Right atrium auricular region (tissue), 2 donors: ENCODE results near the gene MCC. TPM values are rescaled to one million over a fixed set of nuclear protein-coding genes. Genes with fewer than 3 reads are reported as not detected.

Experiments
- DNase-seq: peaks from one replicate; pipeline ENCODE4 v3.0.0-alpha.2; 2019; ENCODE audit warnings: low spot score
- H3K27ac ChIP-seq, 2 donors: fragments of 200-600 bp; sonication (generic); 1 replicate in 1 of 2; 2 replicates in 1 of 2; pipeline ENCODE4 v1.5.1; 2016 to 2019
- H3K27me3 ChIP-seq, 2 donors: fragments of 200-600 bp; sonication (generic); one replicate each; pipeline versions ENCODE4 v1.5.1 to v1.6.0; 2017 to 2019
- H3K36me3 ChIP-seq: fragments of 200-600 bp; sonication (generic); one replicate; pipeline ENCODE4 v1.5.1; 2016
- H3K4me1 ChIP-seq, 2 donors: fragments of 200-600 bp; sonication (generic); one replicate each; pipeline versions ENCODE4 v1.5.1 to v1.6.0; 2017 to 2019
- H3K4me3 ChIP-seq, 2 donors: fragments of 200-600 bp; sonication (generic); 1 replicate in 1 of 2; 2 replicates in 1 of 2; pipeline ENCODE4 v1.5.1; 2017 to 2019; ENCODE audit warnings: mild to moderate bottlenecking in 1 of 2, moderate library complexity in 1 of 2
- H3K9me3 ChIP-seq, 2 donors: fragments of 200-600 bp; sonication (generic); one replicate each; pipeline ENCODE4 v1.5.1; 2019
- CTCF ChIP-seq, 2 donors: fragments of 200-600 bp; sonication (generic); IDR thresholded peaks; one replicate each; pipeline ENCODE4 v1.5.1; 2019; ENCODE audit warnings: antibody characterized with exemption in 2 of 2
- total RNA-seq, 2 donors: library from RNA; depleted of rRNA; stranded (reverse); fragments of >200 nt; gene quantifications; one replicate each; pipeline ENCODE4 v1.1.0, GENCODE V29; 2016

MCC gene
- total RNA-seq, 2 donors from 2014 or later = 28.8 to 31.7 TPM

- no peak overlapping the region for H3K4me3 ChIP-seq
These were observed 19.3 kb upstream of the MCC start for GRCh38 chr5:113507601-113508000.

GRCh38 chr5:113505181-113505580 lies 16.9 kb upstream of the MCC start:
- no peaks in the 10 kb centered on the region for H3K36me3 ChIP-seq
- H3K4me1 ChIP-seq = no peaks in the 10 kb centered on the region
- no peak for DNase-seq
- H3K27ac ChIP-seq = no peak overlapping the region
- H3K4me3 ChIP-seq = no peak overlapping the region
- TF ChIP-seq CTCF (IDR thresholded peaks at IDR 0.05) = no peak
- H3K27me3 ChIP-seq = no peaks in the 10 kb centered on the region
- H3K9me3 ChIP-seq = no peaks in the 10 kb centered on the region

More at GRCh38 chr5:113507601-113508000, 19.3 kb upstream of the MCC start:
- no peak for DNase-seq
- no peaks in the 10 kb centered on the region for H3K9me3 ChIP-seq
- H3K4me1 ChIP-seq = no peaks in the 10 kb centered on the region
- H3K27me3 ChIP-seq = no peaks in the 10 kb centered on the region
- no peak for TF ChIP-seq CTCF (IDR thresholded peaks at IDR 0.05)
- H3K27ac ChIP-seq = no peak overlapping the region
- H3K36me3 ChIP-seq = no peaks in the 10 kb centered on the region

GRCh38 chr5:113503146-113503545 lies 14.9 kb upstream of the MCC start:
- Histone ChIP-seq H3K36me3 (no peaks in the 10 kb centered on the region), H3K27me3 (no peaks in the 10 kb centered on the region), H3K4me1 (no peaks in the 10 kb centered on the region), H3K4me3 (no peak overlapping the region), H3K27ac (no peak overlapping the region), H3K9me3 (no peaks in the 10 kb centered on the region)
- no peak for TF ChIP-seq CTCF (IDR thresholded peaks at IDR 0.05)
- DNase-seq = no peak

- no peak overlapping the region for H3K27ac ChIP-seq
- TF ChIP-seq CTCF (IDR thresholded peaks at IDR 0.05) = no peak
- no peak for DNase-seq
- no peaks in the 10 kb centered on the region for H3K4me1 ChIP-seq
- H3K27me3 ChIP-seq = no peaks in the 10 kb centered on the region
- H3K9me3 ChIP-seq = no peaks in the 10 kb centered on the region
- no peak overlapping the region for H3K4me3 ChIP-seq
- no peaks in the 10 kb centered on the region for H3K36me3 ChIP-seq
These were observed 13.8 kb upstream of the MCC start for GRCh38 chr5:113502073-113502472.

- Histone ChIP-seq H3K9me3 (peaks cover 0 to 9% of the 10 kb centered on the region in 2 donors), H3K27me3 (no peaks in the 10 kb centered on the region), H3K36me3 (no peaks in the 10 kb centered on the region), H3K4me1 (no peaks in the 10 kb centered on the region), H3K27ac (no peak overlapping the region), H3K4me3 (no peak overlapping the region)
- no peak for DNase-seq
- no peak for TF ChIP-seq CTCF (IDR thresholded peaks at IDR 0.05)
These were observed 7.2 kb upstream of the MCC start for GRCh38 chr5:113495422-113495841.

GRCh38 chr5:113493446-113493845 lies 5.2 kb upstream of the MCC start:
- DNase-seq = no peak
- Histone ChIP-seq H3K27me3 (no peaks in the 10 kb centered on the region), H3K9me3 (peaks cover 0 to 13% of the 10 kb centered on the region in 2 donors), H3K4me1 (peaks cover 0 to 9% of the 10 kb centered on the region in 2 donors), H3K4me3 (no peak overlapping the region), H3K27ac (no peak overlapping the region), H3K36me3 (no peaks in the 10 kb centered on the region)
- TF ChIP-seq CTCF (IDR thresholded peaks at IDR 0.05) = no peak
